Naive thymus-derived CD4-positive, alpha-beta T cell (primary cell): ENCODE results near the gene ATXN7L1. TPM values are rescaled to one million over a fixed set of nuclear protein-coding genes. Genes with fewer than 3 reads are reported as not detected.

ENCODE experiments used
- ATAC-seq: fragments of 150-1000 bp; cut with Tn5 transposase; 2 replicates; pipeline ENCODE4 v1.10.0; 2021; ENCODE audit warnings: mild to moderate bottlenecking, moderate library complexity
- CTCF ChIA-PET: fragments of 350-600 bp; sonication (Branson Sonifier 250); formaldehyde crosslinking; loops from one replicate; lab custom pipeline; 2021; ENCODE audit warnings: antibody characterized with exemption; lab: Charles Lee
- POLR2A ChIA-PET: fragments of 350-600 bp; sonication (Branson Sonifier 250); formaldehyde crosslinking; loops from one replicate; lab custom pipeline; 2021; ENCODE audit warnings: antibody characterized with exemption, inconsistent platforms; lab: Charles Lee
- DNase-seq, 9 donors: peaks; one replicate each; pipeline versions ENCODE4 v3.0.0 to v3.0.0-alpha.2; 2020 to 2022; ENCODE audit warnings: mixed read lengths in 1 of 9
- H3K27ac ChIP-seq: one replicate; pipeline ENCODE4 v1.7.0; 2013; ENCODE audit warnings: mild to moderate bottlenecking, low read depth, low read length, moderate library complexity
- H3K27me3 ChIP-seq, 2 donors: one replicate each; pipeline ENCODE4 v1.7.0; 2013; ENCODE audit warnings: low read length in 2 of 2, mild to moderate bottlenecking in 2 of 2, moderate library complexity in 2 of 2; ENCODE audit not compliant: control insufficient read depth in 2 of 2, insufficient read depth in 2 of 2
- H3K36me3 ChIP-seq, 3 experiments: 1 replicate in 2 of 3; 2 replicates in 1 of 3; pipeline ENCODE4 v1.7.0; 2013; ENCODE audit warnings: low read length in 3 of 3, mild to moderate bottlenecking in 3 of 3, moderate library complexity in 1 of 3; ENCODE audit not compliant: insufficient read depth in 3 of 3, control insufficient read depth in 2 of 3
- H3K4me1 ChIP-seq, 2 donors: one replicate each; pipeline ENCODE4 v1.7.0; 2013; ENCODE audit warnings: low read length in 2 of 2, mild to moderate bottlenecking in 2 of 2, moderate library complexity in 1 of 2; ENCODE audit not compliant: control insufficient read depth in 2 of 2, insufficient read depth in 2 of 2
- H3K4me3 ChIP-seq: 2 replicates; pipeline ENCODE4 v1.7.0; 2013; ENCODE audit warnings: mild to moderate bottlenecking, low read length
- H3K9me3 ChIP-seq, 3 experiments: 1 replicate in 2 of 3; 2 replicates in 1 of 3; pipeline ENCODE4 v1.7.0; 2013; ENCODE audit warnings: low read length in 3 of 3; ENCODE audit not compliant: control insufficient read depth in 2 of 3
- H3K27ac Mint-ChIP-seq, 9 donors: one replicate each; pipeline ENCODE4 v1.8.0; 2020 to 2022; ENCODE audit warnings: mixed read lengths in 9 of 9, mild to moderate bottlenecking in 8 of 9, moderate library complexity in 5 of 9, inconsistent platforms in 2 of 9
- H3K27me3 Mint-ChIP-seq, 5 donors: one replicate each; pipeline ENCODE4 v1.8.0; 2021 to 2022; ENCODE audit warnings: mixed read lengths in 5 of 5, mild to moderate bottlenecking in 1 of 5
- H3K36me3 Mint-ChIP-seq, 5 donors: one replicate each; pipeline ENCODE4 v1.8.0; 2020 to 2022; ENCODE audit warnings: mixed read lengths in 5 of 5, mild to moderate bottlenecking in 3 of 5, inconsistent platforms in 1 of 5
- H3K4me1 Mint-ChIP-seq, 7 donors: one replicate each; pipeline ENCODE4 v1.8.0; 2020 to 2022; ENCODE audit warnings: mixed read lengths in 7 of 7, mild to moderate bottlenecking in 3 of 7, inconsistent platforms in 1 of 7
- H3K4me3 Mint-ChIP-seq, 10 donors: one replicate each; pipeline ENCODE4 v1.8.0; 2020 to 2022; ENCODE audit warnings: mild to moderate bottlenecking in 10 of 10, mixed read lengths in 10 of 10, moderate library complexity in 6 of 10, inconsistent platforms in 2 of 10
- H3K9me3 Mint-ChIP-seq, 11 donors: one replicate each; pipeline ENCODE4 v1.8.0; 2020 to 2022; ENCODE audit warnings: mixed read lengths in 11 of 11, mild to moderate bottlenecking in 4 of 11, inconsistent platforms in 1 of 11, moderate library complexity in 1 of 11
- intact Hi-C, 2 donors: fragments of 100-400 bp; cut with micrococcal nuclease; formaldehyde crosslinking; loops; one replicate each; pipeline ENCODE4 v1.15.1; 2023
- polyA plus RNA-seq, 2 donors: library from polyadenylated mRNA; unstranded; fragments of 300-500 nt; fragmentation: Illumina TruSeq; gene quantifications; one replicate each; pipeline ENCODE4 v1.2.3, GENCODE V29; 2021
- total RNA-seq, 6 experiments: library from RNA in 5 of 6; stranded (reverse) in 5 of 6; gene quantifications; 1 replicate in 5 of 6; 2 replicates in 1 of 6; pipeline ENCODE4 v1.2.3 and lab custom pipeline; 2021 to 2026

ATXN7L1 gene
- total and polyA plus RNA-seq, 7 experiments from 2014 or later, result 18.5 to 52.4 (median 39.5) TPM

DNA sequence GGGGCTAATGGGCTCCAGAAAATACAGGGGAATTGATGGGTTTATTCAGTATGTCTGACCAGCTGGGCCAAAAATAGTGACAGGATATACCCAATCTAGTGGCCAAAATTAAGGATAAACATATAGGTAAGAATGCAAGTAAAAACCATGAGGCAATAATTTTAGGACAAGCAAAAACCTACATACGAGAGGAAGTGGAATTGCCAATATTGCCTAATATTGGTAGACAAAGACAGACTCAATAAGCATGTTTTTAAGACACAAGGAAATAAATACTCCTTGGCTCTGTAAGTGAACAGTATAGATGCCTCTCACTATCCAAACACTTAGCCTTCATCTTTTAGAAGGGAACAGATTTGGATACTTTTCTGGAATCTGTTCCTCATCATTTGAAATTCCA lies 51.0 kb downstream of the ATXN7L1 start:
- Histone ChIP-seq H3K4me3 (no peak overlapping the region), H3K36me3 (no peaks in the 10 kb centered on the region), H3K27ac (no peak overlapping the region), H3K9me3 (no peaks in the 10 kb centered on the region), H3K4me1 (peaks cover 0 to 6% of the 10 kb centered on the region in 2 donors), H3K27me3 (no peaks in the 10 kb centered on the region)
- ChIA-PET CTCF (no interaction called here), POLR2A (interaction anchor here (0.6 to 0.7 kb wide), 2 partner anchors 26 to 166 kb away, joined by 3 read pairs; no protein-coding TSS in a partner anchor)
- peaks cover 0 to 22% (median 10%) of the 10 kb centered on the region in 11 donors for H3K9me3 Mint-ChIP-seq
- no peak overlapping the region for H3K27ac Mint-ChIP-seq
- ATAC-seq, result no peak
- intact Hi-C loops, result no loop called here
- H3K4me1 Mint-ChIP-seq, result peaks cover 8 to 39% (median 23%) of the 10 kb centered on the region in 7 donors
- no peak overlapping the region for H3K4me3 Mint-ChIP-seq
- peaks cover 14 to 60% (median 38%) of the 10 kb centered on the region in 5 donors for H3K36me3 Mint-ChIP-seq
- peaks cover 0 to 28% (median 0%) of the 10 kb centered on the region in 5 donors for H3K27me3 Mint-ChIP-seq
- no peak for DNase-seq

DNA sequence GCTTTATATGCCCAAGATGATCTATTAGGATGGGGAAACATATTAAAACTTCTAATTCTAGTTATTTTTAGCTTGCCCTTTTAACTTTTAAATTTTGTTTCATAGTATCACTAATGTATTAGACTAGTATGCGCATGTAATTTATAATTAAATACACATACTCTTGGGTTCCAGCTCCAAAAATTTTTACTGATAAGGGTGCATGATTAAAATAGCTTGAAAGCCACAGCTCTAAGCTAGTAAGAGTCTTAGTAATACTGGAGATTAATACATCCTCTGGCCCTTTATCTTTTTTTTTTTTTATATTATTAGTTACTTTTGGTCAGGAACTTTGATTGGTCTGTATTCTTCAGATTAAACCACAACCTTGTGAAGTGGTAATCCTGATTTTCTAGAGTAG lies 53.6 kb downstream of the ATXN7L1 start:
- Histone ChIP-seq H3K27ac (no peak overlapping the region), H3K4me3 (no peak overlapping the region), H3K9me3 (no peaks in the 10 kb centered on the region), H3K27me3 (no peaks in the 10 kb centered on the region), H3K36me3 (no peaks in the 10 kb centered on the region), H3K4me1 (peaks cover 0 to 6% of the 10 kb centered on the region in 2 donors)
- ChIA-PET CTCF (interaction anchor here (0.6 to 1.0 kb wide), 2 partner anchors 145 to 185 kb away, joined by 3 to 6 read pairs; no protein-coding TSS in a partner anchor), POLR2A (interaction anchor here (1.1 kb wide), 1 partner anchor 27 kb away, joined by 3 read pairs; no protein-coding TSS in a partner anchor)
- Mint-ChIP-seq H3K36me3 (peaks cover 14 to 61% (median 33%) of the 10 kb centered on the region in 5 donors), H3K27me3 (peaks cover 0 to 21% (median 0%) of the 10 kb centered on the region in 5 donors), H3K4me1 (peaks cover 4 to 38% (median 23%) of the 10 kb centered on the region in 7 donors), H3K9me3 (peaks cover 0 to 22% (median 10%) of the 10 kb centered on the region in 11 donors), H3K27ac (no peak overlapping the region), H3K4me3 (no peak overlapping the region)
- intact Hi-C loops, result no loop called here
- DNase-seq (no peak), ATAC-seq (no peak)

DNA sequence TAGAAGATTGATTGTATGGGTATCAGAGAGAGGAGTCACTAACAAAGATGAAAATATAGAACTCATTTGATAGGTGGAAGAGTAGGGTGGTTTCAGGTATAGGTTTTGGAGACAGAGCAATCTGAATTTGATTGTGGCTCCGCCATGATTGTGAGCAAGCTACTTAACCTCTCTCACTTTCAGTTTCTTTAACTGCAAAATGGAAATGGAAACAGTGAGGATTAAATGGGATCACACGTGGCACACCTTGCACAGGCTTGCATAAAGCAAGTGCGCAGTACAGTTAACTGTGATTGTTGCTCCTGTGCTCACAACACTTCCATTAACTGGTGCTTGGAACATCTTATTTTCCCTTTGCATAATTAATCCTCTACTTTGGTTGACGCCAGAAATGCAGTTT lies 54.9 kb downstream of the ATXN7L1 start:
- CTCF ChIA-PET, result no interaction called here
- no peak overlapping the region for H3K4me3 ChIP-seq
- peaks cover 0 to 21% (median 0%) of the 10 kb centered on the region in 5 donors for H3K27me3 Mint-ChIP-seq
- POLR2A ChIA-PET, result no interaction called here
- intact Hi-C loops, result no loop called here
- H3K36me3 Mint-ChIP-seq, result peaks cover 11 to 57% (median 30%) of the 10 kb centered on the region in 5 donors
- ATAC-seq (no peak), DNase-seq (no peak)
- H3K4me1 Mint-ChIP-seq, result peaks cover 5 to 43% (median 19%) of the 10 kb centered on the region in 7 donors
- peak overlapping the region in 1 of 10 donors; percentile 4 for H3K4me3 Mint-ChIP-seq
- no peak overlapping the region for H3K27ac Mint-ChIP-seq
- H3K9me3 Mint-ChIP-seq, result peaks cover 0 to 22% (median 10%) of the 10 kb centered on the region in 11 donors
- H3K4me1 ChIP-seq, result peaks cover 0 to 6% of the 10 kb centered on the region in 2 donors
- H3K27me3 ChIP-seq, result no peaks in the 10 kb centered on the region
- no peaks in the 10 kb centered on the region for H3K9me3 ChIP-seq
- H3K36me3 ChIP-seq, result no peaks in the 10 kb centered on the region
- H3K27ac ChIP-seq, result no peak overlapping the region

DNA sequence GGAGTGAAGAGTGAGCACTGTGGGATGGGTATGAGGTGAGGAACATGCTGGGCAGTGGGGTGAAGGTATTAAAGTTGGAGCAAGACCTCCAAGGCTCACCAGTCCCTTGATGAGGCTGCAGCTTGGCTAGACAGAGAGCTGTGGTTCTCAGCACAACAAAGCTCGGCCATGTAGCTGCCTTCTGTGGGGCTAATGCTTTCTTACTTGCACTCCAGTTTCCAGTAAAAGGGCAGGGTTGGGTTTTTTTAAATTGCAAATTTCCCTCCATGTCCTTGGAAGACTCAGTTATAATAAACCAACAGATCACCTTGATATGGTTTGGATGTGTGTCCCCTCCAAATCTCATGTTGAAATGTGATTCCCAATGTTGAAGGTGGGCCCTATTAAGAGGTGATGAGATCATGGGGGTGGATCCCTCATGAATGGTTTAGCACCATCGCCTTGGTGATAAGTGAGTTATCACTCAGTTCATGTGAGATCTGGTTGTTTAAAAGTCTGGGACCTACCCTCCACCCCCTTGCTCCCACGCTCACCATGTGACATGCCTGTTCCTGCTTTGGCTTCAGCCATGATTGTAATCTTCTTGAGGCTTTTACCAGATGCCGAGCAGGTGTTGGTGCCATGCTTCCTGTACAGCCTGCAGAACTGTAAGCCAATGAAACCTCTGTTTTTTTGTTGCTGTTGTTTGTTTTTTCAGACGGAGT lies 55.9 kb downstream of the ATXN7L1 start:
- ChIA-PET CTCF (no interaction called here), POLR2A (interaction anchor here (0.7 kb wide), 1 partner anchor 13 kb away, joined by 3 read pairs; no protein-coding TSS in a partner anchor)
- Histone ChIP-seq H3K9me3 (no peaks in the 10 kb centered on the region), H3K27ac (no peak overlapping the region), H3K4me3 (no peak overlapping the region), H3K4me1 (peaks cover 0 to 6% of the 10 kb centered on the region in 2 donors), H3K27me3 (no peaks in the 10 kb centered on the region), H3K36me3 (no peaks in the 10 kb centered on the region)
- ATAC-seq, result no peak
- H3K36me3 Mint-ChIP-seq, result peaks cover 10 to 46% (median 34%) of the 10 kb centered on the region in 5 donors
- peaks cover 0 to 22% (median 10%) of the 10 kb centered on the region in 11 donors for H3K9me3 Mint-ChIP-seq
- peaks cover 0 to 22% (median 0%) of the 10 kb centered on the region in 5 donors for H3K27me3 Mint-ChIP-seq
- H3K27ac Mint-ChIP-seq, result peak overlapping the region in 1 of 9 donors; percentile 6
- H3K4me3 Mint-ChIP-seq, result no peak overlapping the region
- intact Hi-C loops, result no loop called here
- no peak for DNase-seq
- peaks cover 15 to 46% (median 20%) of the 10 kb centered on the region in 7 donors for H3K4me1 Mint-ChIP-seq

DNA sequence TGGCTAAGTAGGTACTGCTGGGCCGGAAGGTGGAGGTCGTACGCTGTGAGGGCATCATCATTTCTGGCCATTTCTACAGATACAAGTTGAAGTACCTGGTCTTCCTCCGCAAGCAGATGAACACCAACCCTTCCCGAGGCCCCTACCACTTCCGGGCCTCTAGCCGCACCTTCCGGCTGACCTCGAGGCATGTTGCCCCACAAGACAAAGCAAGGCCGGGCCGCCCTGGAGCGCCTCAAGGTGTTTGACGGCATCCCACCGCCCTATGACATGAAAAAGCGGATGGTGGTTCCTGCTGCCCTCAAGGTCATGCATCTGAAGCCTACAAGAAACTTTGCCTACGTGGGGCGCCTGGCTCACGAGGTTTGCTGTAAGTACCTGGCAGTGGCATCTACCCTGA lies 56.8 kb downstream of the ATXN7L1 start:
- Mint-ChIP-seq H3K4me3 (no peak overlapping the region), H3K36me3 (peaks cover 5 to 37% (median 27%) of the 10 kb centered on the region in 5 donors), H3K4me1 (peaks cover 15 to 54% (median 26%) of the 10 kb centered on the region in 7 donors), H3K27me3 (peaks cover 0 to 24% (median 0%) of the 10 kb centered on the region in 5 donors), H3K27ac (peak overlapping the region in 2 of 9 donors; percentile 70 to 76), H3K9me3 (peaks cover 0 to 13% (median 6%) of the 10 kb centered on the region in 11 donors)
- H3K36me3 ChIP-seq, result no peaks in the 10 kb centered on the region
- H3K27me3 ChIP-seq, result no peaks in the 10 kb centered on the region
- H3K4me1 ChIP-seq, result peaks cover 0 to 6% of the 10 kb centered on the region in 2 donors
- intact Hi-C loops, result no loop called here
- no peak overlapping the region for H3K4me3 ChIP-seq
- DNase-seq, result no peak
- no peaks in the 10 kb centered on the region for H3K9me3 ChIP-seq
- CTCF ChIA-PET, result no interaction called here
- H3K27ac ChIP-seq, result no peak overlapping the region
- no peak for ATAC-seq
- POLR2A ChIA-PET, result no interaction called here

DNA sequence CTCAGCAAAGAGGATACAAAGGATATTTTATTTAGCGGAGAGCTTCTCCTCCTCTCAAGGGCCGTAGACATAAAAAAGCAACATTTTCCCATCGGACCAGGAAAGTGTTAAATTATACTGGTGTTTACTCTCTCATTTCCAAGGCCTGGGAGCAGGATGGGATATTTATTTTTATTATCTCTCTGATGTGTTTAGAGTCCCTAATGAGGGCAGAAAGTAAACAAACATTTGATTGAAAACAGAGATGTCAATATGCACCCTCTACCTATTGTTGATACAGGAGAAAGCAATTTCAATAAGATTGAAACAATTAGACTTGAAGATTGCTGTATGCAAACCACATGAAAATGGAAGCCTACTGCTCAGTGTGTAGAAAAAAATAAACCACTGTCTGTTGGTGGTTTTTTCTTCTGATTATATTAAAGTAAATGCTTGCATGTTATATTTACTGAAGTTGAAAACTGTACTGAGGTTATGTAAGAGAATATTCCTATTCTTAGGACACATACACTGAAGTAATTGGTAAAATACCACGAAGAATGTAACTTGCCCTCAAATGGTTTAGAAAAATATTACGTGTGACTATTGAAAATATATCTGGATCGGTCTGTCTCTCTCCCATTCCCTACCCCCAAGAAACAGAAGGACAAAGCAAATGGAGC lies 59.3 kb downstream of the ATXN7L1 start:
- no peaks in the 10 kb centered on the region for H3K9me3 Mint-ChIP-seq
- H3K4me1 ChIP-seq, result no peaks in the 10 kb centered on the region
- ATAC-seq (no peak), DNase-seq (no peak)
- H3K4me3 Mint-ChIP-seq, result no peak overlapping the region
- intact Hi-C loops, result no loop called here
- peaks cover 7 to 35% (median 23%) of the 10 kb centered on the region in 7 donors for H3K4me1 Mint-ChIP-seq
- no peak overlapping the region for H3K4me3 ChIP-seq
- peak overlapping the region in 2 of 9 donors; percentile 18 for H3K27ac Mint-ChIP-seq
- CTCF ChIA-PET, result no interaction called here
- no peaks in the 10 kb centered on the region for H3K36me3 ChIP-seq
- H3K36me3 Mint-ChIP-seq, result peaks cover 0 to 30% (median 16%) of the 10 kb centered on the region in 5 donors
- no peak overlapping the region for H3K27ac ChIP-seq
- H3K9me3 ChIP-seq, result no peaks in the 10 kb centered on the region
- no peaks in the 10 kb centered on the region for H3K27me3 ChIP-seq
- POLR2A ChIA-PET, result no interaction called here
- peaks cover 0 to 23% (median 0%) of the 10 kb centered on the region in 5 donors for H3K27me3 Mint-ChIP-seq
